GM21367 (cell line): ENCODE measurements around the gene ITPA.

Source experiments
- ATAC-seq: cut with Tn5 transposase; IDR thresholded peaks from one replicate; pipeline ENCODE4 v1.9.1; 2021; ENCODE audit not compliant: unreplicated experiment

The ITPA gene

GRCh38 chr20:3243718-3244358 lies 34.5 kb downstream of the ITPA start:
- no peak for ATAC-seq

GRCh38 chr20:3244613-3245012 lies 35.3 kb downstream of the ITPA start:
- no peak for ATAC-seq

DNA sequence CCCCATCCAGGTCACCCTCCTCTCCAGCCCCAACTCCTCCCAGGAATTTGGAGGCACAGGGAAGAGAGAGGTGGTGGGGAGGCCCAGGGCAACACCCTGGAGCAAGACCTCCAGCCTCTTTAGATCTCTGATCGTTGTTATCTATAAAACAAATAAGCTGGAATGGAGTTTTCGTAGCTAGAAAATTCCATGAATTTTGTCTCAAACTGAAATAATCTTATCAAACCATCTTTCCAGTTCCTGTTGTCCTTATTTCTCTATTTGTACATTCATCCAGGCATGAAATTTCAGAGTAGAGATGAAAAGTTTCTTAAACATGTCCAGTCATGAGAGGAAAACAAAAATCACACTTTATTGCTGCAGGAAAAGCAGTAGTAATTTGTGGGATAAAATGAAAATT lies 35.9 kb downstream of the ITPA start:
- no peak for ATAC-seq

DNA sequence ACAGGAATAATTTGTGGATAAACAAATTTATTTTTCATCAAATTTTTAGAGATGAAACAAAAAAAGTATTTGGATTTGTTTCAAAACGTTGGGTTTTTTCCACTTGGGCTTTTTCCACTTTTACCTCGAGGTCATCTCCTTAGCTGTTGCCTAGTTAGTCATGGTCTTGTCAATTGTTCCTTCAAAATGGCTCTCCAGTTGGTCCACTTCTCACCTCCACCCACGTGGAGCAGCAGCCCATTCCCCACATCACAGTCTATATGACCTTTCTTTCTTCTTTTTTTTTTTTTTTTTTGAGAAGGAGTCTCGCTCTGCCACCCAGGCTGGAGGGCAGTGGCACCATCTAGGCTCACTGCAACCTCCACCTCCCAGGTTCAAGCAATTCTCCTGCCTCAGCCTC lies 36.4 kb downstream of the ITPA start:
- no peak for ATAC-seq

DNA sequence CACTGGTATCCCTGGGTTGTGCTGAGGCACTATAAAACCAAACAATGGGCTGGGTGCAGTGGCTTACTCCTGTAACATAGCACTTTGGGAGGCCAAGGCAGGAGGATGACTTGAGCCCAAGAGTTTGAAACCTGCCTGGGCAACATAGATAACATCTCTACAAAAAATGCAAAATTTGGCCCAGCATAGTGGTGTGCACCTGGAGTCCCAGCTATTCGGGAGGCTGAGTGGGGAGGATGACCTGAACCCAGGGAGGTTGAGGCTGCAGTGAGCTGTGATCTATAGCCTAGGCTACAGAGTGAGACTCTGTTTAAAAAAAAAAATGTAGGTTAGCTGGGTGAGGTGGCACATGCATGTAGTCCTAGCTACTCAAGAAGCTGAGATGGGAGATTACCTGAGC lies 37.4 kb downstream of the ITPA start:
- ATAC-seq: no peak

- ATAC-seq: no peak
Observed at GRCh38 chr20:3247638-3248037, 38.3 kb downstream of the ITPA start.

- ATAC-seq: no peak
Observed at GRCh38 chr20:3248167-3248992, 39.1 kb downstream of the ITPA start.

DNA sequence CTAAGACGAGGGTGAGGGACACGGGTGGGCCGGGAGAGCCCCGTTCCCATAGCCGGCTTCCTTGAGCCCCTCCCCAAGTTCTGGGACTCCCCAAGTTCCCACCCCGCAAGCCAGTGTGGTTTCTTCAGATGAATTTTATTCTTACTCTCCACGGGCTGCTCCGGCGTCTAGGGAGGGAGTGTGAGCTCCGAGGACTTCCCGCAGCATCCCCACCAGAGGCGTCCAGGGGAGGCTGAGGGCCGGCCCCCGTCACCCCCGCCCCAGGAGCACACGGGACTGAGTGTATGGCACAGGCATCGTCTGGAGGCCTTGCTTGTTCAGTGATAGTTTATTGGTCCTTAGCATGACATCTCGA lies 39.7 kb downstream of the ITPA start:
- ATAC-seq: no peak

DNA sequence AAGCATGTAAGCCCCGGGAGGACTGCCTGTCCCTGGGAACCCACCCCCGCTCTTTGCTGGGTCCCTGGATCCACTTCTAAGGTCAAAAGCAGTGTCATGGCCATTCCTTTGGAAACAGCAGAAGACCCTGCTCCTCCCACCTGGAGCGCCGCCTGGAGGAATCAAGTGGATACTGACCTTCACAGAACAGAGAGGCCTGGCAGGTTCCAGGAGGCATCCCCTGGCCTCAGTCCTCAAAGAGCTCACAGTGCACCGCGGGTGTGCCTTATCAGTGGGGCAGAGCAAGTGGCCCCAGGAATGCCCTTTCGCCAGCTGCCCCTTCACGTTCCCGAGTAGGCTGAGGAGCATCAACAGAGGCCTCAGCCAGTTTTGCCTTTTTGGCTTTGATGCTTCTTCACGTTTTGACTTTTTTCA lies 40.8 kb downstream of the ITPA start:
- ATAC-seq: no peak

DNA sequence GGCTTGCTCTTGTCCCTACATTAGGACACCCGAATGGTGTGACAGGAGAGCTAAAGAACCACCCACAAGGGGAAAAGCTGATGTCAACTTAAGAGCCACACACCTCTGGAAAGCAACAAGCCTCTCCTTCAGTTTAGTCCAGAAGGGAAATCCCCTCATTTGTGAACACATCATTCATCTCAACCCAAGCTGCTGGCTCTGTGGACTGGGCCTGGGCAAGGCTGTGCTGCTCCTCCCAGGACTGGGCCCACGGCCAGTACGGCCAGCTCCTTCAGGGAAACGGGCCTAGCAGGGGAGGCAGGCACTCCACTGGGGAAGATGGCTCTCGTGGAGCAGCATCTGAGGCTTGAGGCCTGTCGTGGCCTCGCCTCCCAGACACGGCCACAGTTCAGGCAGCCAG lies 42.5 kb downstream of the ITPA start:
- no peak for ATAC-seq

DNA sequence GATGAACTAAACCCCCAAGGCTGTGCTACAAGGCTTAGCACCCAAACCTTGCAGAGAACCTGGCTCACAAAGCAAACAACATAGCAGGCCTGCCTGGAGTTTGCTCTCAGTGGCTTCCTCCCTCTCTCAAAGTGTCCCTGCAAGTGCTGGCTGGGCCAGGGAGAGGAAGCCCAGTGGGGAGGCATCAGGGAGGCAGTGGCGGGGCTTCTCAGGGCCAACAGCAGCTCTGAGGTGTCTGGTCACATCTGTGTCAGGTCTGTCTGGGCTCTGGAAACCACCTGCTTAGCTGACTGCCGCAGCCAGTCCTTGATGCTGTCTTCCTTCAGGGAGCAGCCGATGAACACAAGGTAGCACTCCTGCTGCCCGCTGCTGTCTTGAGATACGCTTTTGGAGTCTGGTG lies 46.4 kb downstream of the ITPA start:
- ATAC-seq: no peak

- no peak for ATAC-seq
Observed at GRCh38 chr20:3258429-3258828, 49.1 kb downstream of the ITPA start.

DNA sequence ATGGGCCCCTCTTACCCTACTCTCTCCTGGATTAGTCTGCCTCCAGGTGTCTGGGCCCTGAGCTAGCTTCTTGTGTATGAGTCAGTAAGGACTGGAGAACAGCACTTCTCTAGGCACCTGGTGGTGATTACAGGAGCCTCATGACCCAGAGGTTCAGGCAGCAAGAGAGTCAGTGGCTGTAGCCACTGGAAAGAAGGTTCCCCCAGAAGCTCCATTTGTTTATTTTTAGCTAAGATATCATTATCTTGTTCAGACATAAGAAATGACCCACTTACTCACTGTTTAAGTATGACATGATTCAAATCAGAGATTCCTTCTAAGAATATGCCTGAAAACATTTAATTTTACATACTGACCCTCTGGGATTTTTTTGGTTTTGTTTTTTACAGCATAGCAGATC lies 53.3 kb downstream of the ITPA start:
- no peak for ATAC-seq

GRCh38 chr20:3270051-3270450 lies 60.8 kb downstream of the ITPA start:
- no peak for ATAC-seq

- no peak for ATAC-seq
Observed at GRCh38 chr20:3273371-3273770, 64.1 kb downstream of the ITPA start.
